ENCODE data around the gene PLCB1.

DNA sequence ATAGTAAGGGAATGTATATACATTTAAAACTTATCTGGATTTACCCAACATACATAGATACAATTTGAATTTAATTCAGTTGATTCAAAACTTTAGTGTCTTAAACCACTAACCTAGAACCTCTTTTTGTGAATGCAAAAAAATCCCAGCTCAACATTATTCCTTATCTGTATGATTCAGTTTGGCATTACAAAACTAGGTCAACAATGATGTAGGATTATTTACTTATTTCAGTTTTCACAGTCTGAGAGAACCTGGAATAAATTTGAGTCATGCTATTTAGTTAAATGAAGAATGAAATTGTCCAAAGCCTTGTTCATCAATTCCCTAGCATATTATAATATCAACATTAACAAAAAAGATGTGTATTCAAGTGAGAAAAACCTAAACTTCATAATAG, 7.4 kb upstream of the PLCB1 start:
- TF ChIP-seq EZH2 (IDR thresholded peaks at IDR 0.05; ENCODE audit: low read length, missing control alignments), result no peak
- TF ChIP-seq, protein P1, sequence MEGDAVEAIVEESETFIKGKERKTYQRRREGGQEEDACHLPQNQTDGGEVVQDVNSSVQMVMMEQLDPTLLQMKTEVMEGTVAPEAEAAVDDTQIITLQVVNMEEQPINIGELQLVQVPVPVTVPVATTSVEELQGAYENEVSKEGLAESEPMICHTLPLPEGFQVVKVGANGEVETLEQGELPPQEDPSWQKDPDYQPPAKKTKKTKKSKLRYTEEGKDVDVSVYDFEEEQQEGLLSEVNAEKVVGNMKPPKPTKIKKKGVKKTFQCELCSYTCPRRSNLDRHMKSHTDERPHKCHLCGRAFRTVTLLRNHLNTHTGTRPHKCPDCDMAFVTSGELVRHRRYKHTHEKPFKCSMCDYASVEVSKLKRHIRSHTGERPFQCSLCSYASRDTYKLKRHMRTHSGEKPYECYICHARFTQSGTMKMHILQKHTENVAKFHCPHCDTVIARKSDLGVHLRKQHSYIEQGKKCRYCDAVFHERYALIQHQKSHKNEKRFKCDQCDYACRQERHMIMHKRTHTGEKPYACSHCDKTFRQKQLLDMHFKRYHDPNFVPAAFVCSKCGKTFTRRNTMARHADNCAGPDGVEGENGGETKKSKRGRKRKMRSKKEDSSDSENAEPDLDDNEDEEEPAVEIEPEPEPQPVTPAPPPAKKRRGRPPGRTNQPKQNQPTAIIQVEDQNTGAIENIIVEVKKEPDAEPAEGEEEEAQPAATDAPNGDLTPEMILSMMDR (conservative IDR thresholded peaks at IDR 0.05 in 1 of 2, IDR thresholded peaks at IDR 0.05 in 1 of 2; ENCODE audit: low read depth in 1 of 2, low read length in 2 of 2), result no peak
